Liver (tissue), 3 donors: ENCODE results near the gene ADARB1.

Experiments
- CTCF ChIP-seq: fragments of 150-350 bp; IDR thresholded peaks from 2 replicates; pipeline ENCODE4 v1.5.1; 2017; ENCODE audit warnings: improper control_type of control experiment, low read depth, low read length; ENCODE audit not compliant: missing input control
- RAD21 ChIP-seq, 2 donors: IDR thresholded peaks; 2 replicates each; pipeline ENCODE4 v1.6.1; 2016; ENCODE audit warnings: antibody characterized with exemption in 2 of 2, mild to moderate bottlenecking in 2 of 2
- SP1 ChIP-seq: IDR thresholded peaks from 2 replicates; pipeline ENCODE4 v1.6.1; 2018; ENCODE audit warnings: antibody characterized with exemption, mild to moderate bottlenecking
- TAF1 ChIP-seq: conservative IDR thresholded peaks from 2 replicates; pipeline ENCODE4 v1.6.1; 2016; ENCODE audit warnings: antibody characterized with exemption, mild to moderate bottlenecking
- donor health status: healthy.
- donor health status: healthy.

GRCh38 chr21:45225741-45226327, 151.5 kb downstream of the ADARB1 start:
- TF ChIP-seq TAF1 (no peak), CTCF (no peak), SP1 (no peak), RAD21 (IDR thresholded peaks at IDR 0.05) (no peak)
